ENCODE measurements around the gene CNOT9.

The CNOT9 gene

GRCh38 chr2:218623366-218623705 is 54.7 kb downstream of the CNOT9 start:
- no peak for DNase-seq (ENCODE audit: extremely low read depth, insufficient read length)
- TF ChIP-seq CTCF (IDR thresholded peaks at IDR 0.05; ENCODE audit: insufficient read depth, low read length, poor library complexity, severe bottlenecking): no peak
- Histone ChIP-seq H3K36me3 (ENCODE audit: control insufficient read depth, insufficient read depth, low read length) (no peaks in the 10 kb centered on the region), H3K4me3 (replicated peaks; ENCODE audit: low read depth, low read length) (no peak overlapping the region), H3K27me3 (replicated peaks; ENCODE audit: control insufficient read depth, insufficient read depth, low read length) (no peaks in the 10 kb centered on the region)

DNA sequence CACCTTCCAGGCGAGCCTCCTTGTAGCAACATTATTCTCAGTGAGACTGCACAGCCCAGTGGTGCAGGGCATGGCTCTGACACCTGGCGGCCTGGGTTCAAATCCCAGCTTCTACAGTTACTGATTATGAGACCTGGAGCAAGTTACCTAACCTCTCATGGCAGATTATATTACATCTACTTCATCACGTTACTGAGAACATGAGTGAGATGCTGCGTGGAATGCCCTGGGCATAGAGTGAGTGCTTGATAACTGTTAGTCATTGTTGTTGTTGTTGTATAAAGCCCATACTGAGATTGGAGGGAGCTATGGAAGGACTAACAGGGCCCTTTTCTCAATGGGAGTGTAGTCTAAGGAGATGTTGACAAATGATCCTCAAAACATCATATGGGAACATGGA is 57.7 kb downstream of the CNOT9 start:
- Histone ChIP-seq H3K36me3 (ENCODE audit: control insufficient read depth, insufficient read depth, low read length) (no peaks in the 10 kb centered on the region), H3K4me3 (replicated peaks; ENCODE audit: low read depth, low read length) (no peak overlapping the region), H3K27me3 (replicated peaks; ENCODE audit: control insufficient read depth, insufficient read depth, low read length) (no peaks in the 10 kb centered on the region)
- no peak for DNase-seq (ENCODE audit: extremely low read depth, insufficient read length)
- TF ChIP-seq CTCF (IDR thresholded peaks at IDR 0.05; ENCODE audit: insufficient read depth, low read length, poor library complexity, severe bottlenecking): no peak

GRCh38 chr2:218627939-218628338 is 59.3 kb downstream of the CNOT9 start:
- TF ChIP-seq CTCF (IDR thresholded peaks at IDR 0.05; ENCODE audit: insufficient read depth, low read length, poor library complexity, severe bottlenecking): no peak
- no peak for DNase-seq (ENCODE audit: extremely low read depth, insufficient read length)
- no peak overlapping the region for H3K4me3 ChIP-seq (replicated peaks; ENCODE audit: low read depth, low read length)

DNA sequence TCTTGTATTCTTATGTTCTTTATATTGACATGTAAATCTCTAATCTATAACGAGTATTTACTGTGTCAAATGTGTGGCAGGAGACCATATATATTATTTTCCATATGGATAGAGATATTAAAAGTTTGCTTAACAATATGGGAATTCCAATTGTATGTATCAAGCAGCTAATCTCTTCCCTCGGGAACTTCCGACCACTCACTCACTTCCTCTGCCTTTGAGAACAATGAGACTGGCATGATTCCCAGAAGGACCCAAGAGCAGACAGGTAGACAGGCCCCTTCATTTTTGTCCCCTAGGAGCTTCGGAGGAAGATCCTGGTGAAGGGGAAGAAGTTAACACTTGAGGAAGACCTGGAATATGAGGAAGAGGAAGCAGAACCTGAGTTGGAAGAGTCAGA is 63.2 kb downstream of the CNOT9 start:
- DNase-seq (ENCODE audit: extremely low read depth, insufficient read length): no peak
- TF ChIP-seq CTCF (IDR thresholded peaks at IDR 0.05; ENCODE audit: insufficient read depth, low read length, poor library complexity, severe bottlenecking): no peak
- H3K4me3 ChIP-seq (replicated peaks; ENCODE audit: low read depth, low read length): no peak overlapping the region
- no peaks in the 10 kb centered on the region for H3K27me3 ChIP-seq (replicated peaks; ENCODE audit: control insufficient read depth, insufficient read depth, low read length)
- H3K36me3 ChIP-seq (ENCODE audit: control insufficient read depth, insufficient read depth, low read length): peaks cover 12% of the 10 kb centered on the region

More at GRCh38 chr2:218627939-218628338, 59.3 kb downstream of the CNOT9 start:
- Histone ChIP-seq H3K27me3 (replicated peaks; ENCODE audit: control insufficient read depth, insufficient read depth, low read length) (no peaks in the 10 kb centered on the region), H3K36me3 (ENCODE audit: control insufficient read depth, insufficient read depth, low read length) (no peaks in the 10 kb centered on the region)

GRCh38 chr2:218635719-218636118 is 67.1 kb downstream of the CNOT9 start:
- no peaks in the 10 kb centered on the region for H3K27me3 ChIP-seq (replicated peaks; ENCODE audit: control insufficient read depth, insufficient read depth, low read length)
- H3K36me3 ChIP-seq (ENCODE audit: control insufficient read depth, insufficient read depth, low read length): peaks cover 27% of the 10 kb centered on the region

More at GRCh38 chr2:218635719-218636118, 67.1 kb downstream of the CNOT9 start:
- no peak for DNase-seq (ENCODE audit: extremely low read depth, insufficient read length)
- TF ChIP-seq CTCF (IDR thresholded peaks at IDR 0.05; ENCODE audit: insufficient read depth, low read length, poor library complexity, severe bottlenecking): no peak
- H3K4me3 ChIP-seq (replicated peaks; ENCODE audit: low read depth, low read length): no peak overlapping the region
